Stimulated activated CD4-positive, alpha-beta T cell treated with anti-CD3 and anti-CD28 coated beads, TNF-alpha, amount 100 ng/mL, for 4 hours (primary cell): ENCODE data around the gene PLA2G4B.

Experiments used
- DNase-seq, 3 experiments: peaks; one replicate each; pipeline ENCODE4 v3.0.0-alpha.2; 2020; ENCODE audit warnings: low read depth in 3 of 3

PLA2G4B gene

GRCh38 chr15:41869770-41870688, 31.4 kb downstream of the PLA2G4B start:
- no peak for DNase-seq

GRCh38 chr15:41870689-41871081, 32.0 kb downstream of the PLA2G4B start:
- DNase-seq, result peak in 2 of 3 experiments; percentile 13 to 19

- DNase-seq, result no peak
These were observed 32.7 kb downstream of the PLA2G4B start for GRCh38 chr15:41871175-41871905.

- no peak for DNase-seq
These were observed 33.6 kb downstream of the PLA2G4B start for GRCh38 chr15:41872166-41872747.

GRCh38 chr15:41873711-41874110, 35.1 kb downstream of the PLA2G4B start:
- no peak for DNase-seq

- no peak for DNase-seq
These were observed 36.1 kb downstream of the PLA2G4B start for GRCh38 chr15:41874736-41875135.

- DNase-seq, result no peak
These were observed 37.4 kb downstream of the PLA2G4B start for GRCh38 chr15:41876007-41876406.

GRCh38 chr15:41876689-41877088, 38.0 kb downstream of the PLA2G4B start:
- no peak for DNase-seq

GRCh38 chr15:41877631-41878354, 39.1 kb downstream of the PLA2G4B start:
- DNase-seq, result no peak

GRCh38 chr15:41878355-41878699, 39.7 kb downstream of the PLA2G4B start:
- DNase-seq, result no peak

- no peak for DNase-seq
These were observed 40.7 kb downstream of the PLA2G4B start for GRCh38 chr15:41879321-41879845.

- no peak for DNase-seq
These were observed 41.7 kb downstream of the PLA2G4B start for GRCh38 chr15:41880156-41880877.

- no peak for DNase-seq
These were observed 42.4 kb downstream of the PLA2G4B start for GRCh38 chr15:41881086-41881485.

- DNase-seq, result no peak
These were observed 42.9 kb downstream of the PLA2G4B start for GRCh38 chr15:41881550-41881919.

GRCh38 chr15:41881920-41882688, 43.5 kb downstream of the PLA2G4B start:
- DNase-seq, result no peak

GRCh38 chr15:41882689-41883483, 44.2 kb downstream of the PLA2G4B start:
- no peak for DNase-seq

- DNase-seq, result no peak
These were observed 44.8 kb downstream of the PLA2G4B start for GRCh38 chr15:41883484-41883825.

GRCh38 chr15:41884458-41884857, 45.8 kb downstream of the PLA2G4B start:
- DNase-seq, result no peak

- DNase-seq, result no peak
These were observed 46.7 kb downstream of the PLA2G4B start for GRCh38 chr15:41885321-41885720.

GRCh38 chr15:41885841-41886240, 47.2 kb downstream of the PLA2G4B start:
- DNase-seq, result no peak
